Pulmonary artery endothelial cell (primary cell): ENCODE results near the gene DDX20. TPM values are rescaled to one million over a fixed set of nuclear protein-coding genes. Genes with fewer than 3 reads are reported as not detected.
"Not testable (repeated sequence)": the region's sequence is repeated elsewhere in the genome, so short reads cannot be mapped to it uniquely, and the experiment has no call there.

Source experiments
- DNase-seq: peaks from one replicate; pipeline ENCODE4 v3.0.0-alpha.2; 2011; ENCODE audit warnings: low read depth, low spot score
- total RNA-seq: library from RNA; depleted of rRNA; stranded (reverse); fragments of >200 nt; gene quantifications from 2 replicates; pipeline ENCODE4 v1.2.3, GENCODE V29; 2014

The DDX20 gene
- total RNA-seq, 1 donor from 2014 or later = 21.2 TPM

GRCh38 chr1:111733183-111733991 is 22.3 kb upstream of the DDX20 start:
- DNase-seq = peak; percentile 87

DNA sequence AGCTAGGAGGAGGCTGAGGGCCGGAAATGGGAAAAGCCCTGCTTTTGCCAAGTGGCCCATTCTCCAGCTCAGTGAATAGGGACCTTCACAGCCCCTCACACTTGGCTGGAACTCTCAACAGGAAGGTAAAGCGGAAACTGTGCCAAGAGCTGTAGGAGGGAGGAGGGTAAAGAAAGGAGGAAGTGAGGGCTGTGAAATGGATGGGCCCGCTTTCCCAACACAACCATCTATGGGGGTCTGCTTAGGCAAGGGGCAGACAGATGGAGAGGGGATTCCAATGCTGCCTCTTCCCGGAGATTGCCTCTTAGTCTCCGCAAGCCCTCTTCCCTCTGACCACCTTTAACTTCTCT is 21.7 kb upstream of the DDX20 start:
- DNase-seq = no peak

DNA sequence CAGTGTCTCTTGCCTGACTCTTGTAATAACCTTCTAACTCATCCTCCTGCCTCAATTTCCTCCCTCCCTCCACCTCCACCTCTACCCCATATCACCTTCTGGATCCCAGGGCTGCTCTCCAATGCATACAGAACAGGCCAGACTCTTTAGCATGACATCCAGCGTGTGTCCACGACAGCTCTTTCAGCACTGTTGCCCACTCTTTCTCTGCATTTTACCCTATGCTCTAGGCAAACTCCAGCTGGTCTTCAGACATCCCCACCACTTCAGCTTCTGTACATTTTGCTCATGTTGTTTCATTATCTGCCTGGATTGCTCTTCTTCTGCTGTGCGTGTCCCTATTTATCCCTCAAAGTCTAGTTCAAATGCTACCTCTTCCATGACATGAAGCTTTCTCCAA is 21.3 kb upstream of the DDX20 start:
- DNase-seq = no peak

DNA sequence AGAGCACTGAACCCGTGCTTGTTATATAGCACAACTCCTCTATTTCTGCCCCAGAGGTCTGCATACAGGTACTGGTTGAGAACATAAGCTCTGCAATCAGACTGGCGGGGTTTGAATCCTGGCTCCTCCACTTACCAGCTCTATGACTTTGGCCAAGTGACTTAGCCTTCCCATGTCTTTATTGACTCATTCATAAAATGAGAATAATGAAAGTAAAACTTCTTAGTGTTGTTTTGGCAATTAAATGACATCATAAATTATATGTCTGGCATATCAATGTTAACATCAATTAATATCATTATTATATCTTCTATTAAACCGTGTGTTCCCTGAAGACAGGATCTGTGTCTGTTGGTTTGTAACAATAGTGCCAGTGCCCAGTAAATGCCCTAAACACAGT is 20.8 kb upstream of the DDX20 start:
- no peak for DNase-seq

- DNase-seq = no peak
These were observed 20.4 kb upstream of the DDX20 start for GRCh38 chr1:111735321-111735720.

DNA sequence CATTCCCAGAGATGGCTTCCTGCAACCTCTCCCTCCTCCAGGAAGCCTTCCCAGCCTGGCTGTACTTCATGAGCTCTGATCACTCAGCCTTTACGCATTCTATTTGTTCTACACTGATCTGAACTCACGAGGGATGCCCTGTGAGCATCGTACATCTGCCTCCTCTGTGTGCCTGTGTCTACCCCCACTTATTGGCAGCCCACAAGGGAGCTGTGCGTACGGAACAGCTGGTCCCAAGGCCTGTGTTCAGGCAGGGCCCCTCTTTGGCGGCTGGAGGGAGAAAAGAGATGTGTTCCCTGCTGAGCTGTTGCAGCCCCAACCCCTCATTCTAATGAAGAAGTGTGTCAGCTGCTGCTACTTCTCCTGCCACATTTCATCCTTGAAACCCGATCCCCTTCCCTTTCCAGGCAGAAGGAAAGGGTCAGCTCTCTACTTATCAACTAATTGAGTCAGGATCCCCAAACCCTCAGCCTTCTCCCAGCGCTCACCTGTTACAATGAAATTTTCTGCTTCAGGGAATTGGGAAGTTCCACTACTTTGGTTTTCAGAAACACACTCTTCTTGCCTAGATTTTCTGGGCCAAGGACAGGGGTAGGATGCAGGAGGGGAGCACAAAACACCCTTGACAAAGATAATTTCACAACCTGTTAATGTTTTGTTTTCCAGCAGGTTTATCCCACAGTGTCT is 19.7 kb upstream of the DDX20 start:
- no peak for DNase-seq

DNA sequence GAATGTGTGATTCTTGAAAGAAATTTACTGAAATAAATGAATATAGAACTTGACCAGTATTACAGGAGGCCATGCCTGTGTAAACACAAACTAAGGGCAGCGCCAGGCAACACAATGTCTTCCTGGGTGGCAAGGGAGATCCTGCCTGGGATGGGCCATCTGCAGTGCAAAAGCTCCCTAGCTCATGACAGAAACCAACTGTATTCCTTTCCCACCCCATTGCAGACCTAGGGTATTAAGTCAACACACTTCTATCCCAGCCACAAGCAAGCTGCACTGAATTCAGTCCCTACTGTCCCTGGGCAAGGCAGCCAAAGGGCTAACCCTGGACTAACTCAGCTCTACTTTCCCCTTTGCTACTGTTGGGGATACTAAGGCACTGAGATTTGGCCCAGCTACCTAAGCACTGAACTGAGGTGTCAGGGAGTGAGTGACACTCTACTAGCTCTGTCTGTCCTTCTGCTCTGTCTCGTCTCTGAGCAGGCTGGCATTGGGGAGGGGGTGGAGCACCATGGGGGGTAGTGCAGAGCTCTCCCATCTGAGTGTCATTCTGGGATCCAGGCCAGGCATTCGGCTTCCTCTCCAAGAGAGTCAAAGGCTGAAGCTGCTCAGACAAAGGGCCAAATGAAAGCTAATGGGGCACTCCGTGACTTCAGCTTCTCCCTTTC is 19.0 kb upstream of the DDX20 start:
- DNase-seq = no peak

DNA sequence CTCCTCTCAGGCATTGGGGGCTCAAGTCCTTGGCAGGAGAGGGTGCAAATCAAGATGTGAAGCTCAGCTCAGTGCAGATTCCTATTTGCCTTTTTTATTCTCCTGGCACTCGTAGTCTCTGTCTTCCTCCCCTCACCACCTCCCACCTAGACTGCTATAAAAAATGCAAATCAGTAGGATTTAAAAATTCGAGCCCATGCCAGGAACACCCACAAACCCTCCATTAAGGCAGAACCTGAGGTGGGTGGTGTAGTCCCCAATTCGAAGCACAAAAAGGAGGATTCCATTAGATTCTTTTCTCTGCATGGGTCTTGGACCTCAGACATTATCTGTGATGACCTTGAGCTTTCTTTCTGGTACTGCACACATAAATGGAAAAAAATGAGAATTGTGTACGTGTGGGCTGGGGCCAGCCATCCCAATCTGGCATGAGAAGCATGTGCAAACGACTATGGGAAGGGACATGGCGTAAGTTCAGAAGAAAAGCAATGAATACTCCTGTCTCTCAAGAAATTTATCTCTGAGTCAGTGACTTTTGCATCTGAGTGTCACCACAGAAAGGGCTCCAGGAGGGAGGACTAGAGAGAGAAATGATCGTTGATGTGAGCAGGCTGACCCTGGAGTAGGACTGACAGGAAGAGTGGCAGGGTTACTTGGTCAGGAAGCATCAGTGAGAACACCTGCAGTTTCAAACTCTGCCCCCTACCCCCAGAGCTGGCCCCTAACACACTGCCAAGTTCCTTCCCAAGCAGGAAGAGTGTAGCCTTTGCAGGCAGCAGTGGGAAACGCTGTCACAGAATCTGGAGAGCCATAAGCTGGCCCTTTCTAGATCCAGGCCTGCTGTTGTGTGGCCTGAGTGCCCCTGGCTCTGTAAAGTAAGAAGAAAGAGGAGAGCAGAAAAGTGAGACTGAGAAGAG is 18.2 kb upstream of the DDX20 start:
- no peak for DNase-seq

GRCh38 chr1:111738133-111738435 is 17.6 kb upstream of the DDX20 start:
- no peak for DNase-seq

DNA sequence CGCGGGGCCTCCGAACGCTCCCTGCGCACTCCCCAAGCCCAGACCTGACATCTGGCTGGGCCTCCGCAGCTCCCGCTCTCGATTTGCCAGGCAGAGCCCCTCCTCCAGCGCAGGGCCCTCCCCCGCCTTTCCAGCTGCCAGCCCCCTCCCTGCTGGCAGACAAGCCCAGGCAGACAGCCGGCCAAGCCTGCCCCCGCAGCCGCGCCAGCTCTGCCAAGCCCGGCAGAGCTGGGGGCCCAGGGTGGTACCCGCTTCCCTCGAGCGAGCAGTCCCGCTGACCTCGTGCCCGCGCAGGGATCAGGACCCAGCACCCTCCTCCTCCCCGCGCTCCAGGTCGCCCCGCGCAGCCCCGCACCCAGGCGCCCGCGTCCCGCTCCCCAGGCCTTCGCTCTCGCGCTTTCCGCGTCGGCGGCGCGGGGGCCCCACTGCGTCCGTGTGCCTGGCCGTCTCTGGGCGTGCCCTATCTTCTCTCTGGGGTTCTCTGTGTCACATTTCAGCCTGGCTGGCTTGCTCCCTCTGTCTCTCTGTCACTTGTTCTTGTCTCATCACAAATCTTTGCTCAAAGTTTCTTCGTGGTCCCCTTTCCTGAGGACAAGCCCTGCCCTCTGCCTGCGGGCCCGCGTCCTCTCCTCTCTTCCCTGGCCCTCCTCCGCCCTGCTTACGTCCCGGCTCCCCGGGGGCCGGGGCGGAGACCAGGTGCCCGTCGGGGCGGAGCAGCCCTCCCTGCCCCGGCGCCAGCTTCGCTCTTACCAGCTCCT is 17.1 kb upstream of the DDX20 start:
- no peak for DNase-seq

DNA sequence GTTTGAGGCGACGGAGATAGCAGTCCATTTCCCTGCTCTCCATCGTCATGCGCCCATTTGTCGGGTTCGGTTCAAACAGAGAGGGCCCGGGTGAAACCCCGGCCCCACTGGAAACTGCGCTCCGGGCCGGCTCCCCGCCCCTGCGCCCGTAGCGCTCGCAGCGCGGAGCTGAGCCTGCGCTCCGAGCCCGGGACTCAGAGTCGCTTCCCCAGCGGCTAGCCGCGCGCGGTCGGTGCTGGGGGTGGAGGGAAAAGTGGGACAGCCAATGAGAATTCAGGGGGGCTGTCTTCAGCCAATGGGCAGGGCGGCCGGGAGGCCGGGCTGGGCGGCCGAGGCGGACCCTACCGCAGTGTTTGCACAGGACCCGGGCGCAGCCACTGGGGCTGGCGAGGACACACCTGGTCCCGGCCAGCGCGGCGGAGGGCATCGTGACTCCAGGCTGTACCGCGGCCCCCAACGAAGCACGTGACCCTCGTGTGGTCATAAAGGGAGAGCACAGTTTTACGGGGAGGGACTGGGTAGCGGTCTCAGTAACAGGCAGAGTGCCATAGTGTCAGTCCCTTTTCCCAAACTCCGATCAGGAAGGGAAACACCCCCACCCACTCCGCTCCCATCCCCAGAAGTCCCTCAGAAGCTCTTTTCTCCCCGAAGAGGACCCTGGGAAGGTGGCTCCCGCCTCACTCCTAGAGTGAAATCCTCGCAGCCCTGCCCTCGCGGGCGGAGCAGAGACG is 16.3 kb upstream of the DDX20 start, which contains the start of gene INKA2:
TSS of gene INKA2 (minus strand) at position 202 of the 731 bp plus-strand sequence. CDS start at position 49, 153 bp downstream.
- DNase-seq = peak; percentile 75

DNA sequence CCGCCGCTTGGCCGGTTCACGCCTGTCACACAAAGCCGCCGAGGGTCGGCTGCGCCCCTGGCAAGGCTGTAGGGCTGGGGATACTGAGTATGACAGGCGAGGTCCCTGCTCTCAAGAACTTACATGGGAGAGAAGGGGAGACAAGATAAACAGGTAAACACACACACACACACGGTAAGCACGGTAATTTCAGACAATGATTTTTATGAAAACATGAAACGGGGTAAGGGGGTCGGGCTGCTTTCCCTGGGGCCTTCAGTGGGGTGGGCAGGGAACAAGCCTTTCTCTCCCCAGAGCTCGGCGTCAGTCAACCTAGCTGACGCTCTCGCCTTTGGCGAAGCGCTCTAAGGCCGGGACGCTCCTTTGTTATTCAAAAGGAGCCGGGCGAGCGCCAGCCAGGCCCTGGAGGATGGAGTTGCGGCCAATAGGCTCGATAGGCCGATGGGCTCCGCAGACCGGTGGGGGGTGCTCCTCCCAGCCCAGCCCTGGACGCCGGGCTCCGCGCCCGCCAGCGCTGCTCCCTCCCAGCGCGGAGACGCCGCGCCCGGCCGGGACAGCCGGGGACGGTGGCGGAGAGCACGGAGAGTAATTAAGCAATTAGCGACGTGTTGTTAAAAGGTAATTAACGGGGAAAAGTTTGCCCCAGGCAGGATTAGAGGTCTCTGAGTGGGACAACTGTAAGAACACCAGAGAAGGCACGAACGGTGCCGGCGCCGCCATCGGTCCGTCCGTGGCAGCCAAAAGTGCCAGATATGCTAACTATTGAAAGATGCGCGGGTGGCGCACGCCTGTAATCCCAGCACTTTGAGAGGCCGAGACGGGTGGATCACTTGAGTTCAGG is 15.6 kb upstream of the DDX20 start:
- peak; percentile 40 for DNase-seq

GRCh38 chr1:111742292-111742691 is 13.4 kb upstream of the DDX20 start:
- DNase-seq = not testable (repeated sequence)

GRCh38 chr1:111742938-111743549 is 12.7 kb upstream of the DDX20 start:
- DNase-seq = no peak

- DNase-seq = no peak
These were observed 12.0 kb upstream of the DDX20 start for GRCh38 chr1:111743679-111744101.

DNA sequence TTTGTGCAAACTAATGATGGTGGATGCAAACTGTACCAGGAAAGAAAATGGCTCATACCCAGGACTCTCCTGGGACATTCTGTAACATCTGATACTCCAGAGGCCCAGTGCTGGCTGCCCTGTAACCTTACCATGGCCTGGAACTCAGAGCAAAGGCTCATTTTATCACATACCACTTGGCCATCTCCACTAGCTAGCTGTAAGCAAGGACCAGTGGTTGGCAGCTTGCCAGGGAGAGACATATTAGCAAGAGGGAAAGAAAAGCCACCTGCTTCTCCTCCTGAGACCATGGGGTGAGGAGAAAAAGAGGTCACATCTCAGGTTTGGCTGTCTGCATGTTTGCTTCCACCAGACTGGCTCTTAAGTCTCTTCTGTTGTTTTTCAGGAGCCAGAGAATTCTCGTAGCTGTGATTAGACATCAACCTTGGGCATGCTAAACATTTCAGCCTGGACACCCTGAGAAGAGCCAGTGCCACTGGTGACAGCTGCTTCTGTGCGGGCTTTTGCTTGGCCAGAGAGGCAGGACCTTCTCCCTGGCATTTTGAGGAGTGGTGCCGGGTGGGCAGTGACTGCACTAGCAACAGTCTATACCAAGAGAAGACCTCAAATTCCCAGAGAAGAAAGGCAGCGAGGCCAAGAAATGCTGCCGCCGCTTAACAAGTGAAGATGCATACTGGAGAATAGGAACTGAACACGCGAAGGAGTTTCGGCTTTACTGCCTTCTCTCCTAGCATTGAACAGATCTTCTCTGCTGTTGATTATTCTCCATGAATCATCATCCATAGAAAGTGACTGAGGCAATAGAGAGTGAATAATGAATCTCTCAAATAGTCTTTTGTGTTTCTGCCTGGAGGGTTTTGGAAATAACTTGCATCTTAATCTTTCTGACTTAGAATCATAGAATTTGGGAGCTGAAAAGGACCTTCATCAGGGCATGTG is 9.8 kb upstream of the DDX20 start:
- DNase-seq = no peak

DNA sequence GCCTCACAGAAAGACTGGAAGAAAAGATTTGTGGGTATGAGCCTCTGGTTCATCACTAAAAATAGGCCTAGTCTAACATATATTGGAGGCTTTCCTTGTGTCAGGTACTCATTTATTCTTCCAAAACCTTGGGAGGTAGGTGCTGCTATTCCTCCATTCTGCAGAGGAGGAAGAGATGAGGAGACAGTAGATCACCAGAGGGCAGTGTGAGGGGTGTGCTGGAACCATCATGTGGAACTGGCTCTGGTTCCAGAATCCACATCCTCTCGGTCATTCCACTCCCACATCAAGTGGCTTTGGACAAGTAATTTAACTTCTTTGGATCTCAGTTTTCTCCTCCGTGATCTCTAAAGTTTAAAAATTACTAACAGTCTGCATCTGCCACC is 9.1 kb upstream of the DDX20 start:
- no peak for DNase-seq
